Measurements from ENCODE around the gene ELOVL6. TPM values are rescaled to one million over a fixed set of nuclear protein-coding genes. Genes with fewer than 3 reads are reported as not detected.
A peak's percentile ranks its signal among the peaks of the same experiment; 100 is the strongest.
"Not testable (repeated sequence)": the region's sequence is repeated elsewhere in the genome, so short reads cannot be mapped to it uniquely, and the experiment has no call there.

The ELOVL6 gene
- total RNA-seq, 1 donor from 2014 or later, result 8.9 TPM

GRCh38 chr4:110039164-110039563 is 159.3 kb downstream of the ELOVL6 start:
- DNase-seq (ENCODE audit: extremely low read depth, low read depth, low spot score), result not testable (repeated sequence)

DNA sequence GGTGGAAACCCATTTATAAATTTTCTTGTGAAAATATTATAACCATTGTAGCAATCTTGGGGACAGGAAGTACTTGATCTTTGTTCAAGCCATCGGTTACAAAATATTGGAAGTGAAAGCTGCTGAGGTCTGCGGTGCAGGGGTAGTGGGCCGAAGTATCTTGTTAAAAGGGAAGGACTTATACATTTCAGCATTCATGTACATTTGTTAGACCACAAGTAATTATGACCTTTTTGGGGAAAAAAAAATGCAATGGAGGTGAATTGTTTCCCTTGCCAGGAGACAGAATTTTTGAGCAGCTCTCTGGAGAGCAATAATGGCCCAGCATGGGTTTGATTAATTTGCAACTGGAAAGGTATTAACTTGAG is 164.4 kb downstream of the ELOVL6 start:
- DNase-seq (ENCODE audit: extremely low read depth, low read depth, low spot score), result no peak

DNA sequence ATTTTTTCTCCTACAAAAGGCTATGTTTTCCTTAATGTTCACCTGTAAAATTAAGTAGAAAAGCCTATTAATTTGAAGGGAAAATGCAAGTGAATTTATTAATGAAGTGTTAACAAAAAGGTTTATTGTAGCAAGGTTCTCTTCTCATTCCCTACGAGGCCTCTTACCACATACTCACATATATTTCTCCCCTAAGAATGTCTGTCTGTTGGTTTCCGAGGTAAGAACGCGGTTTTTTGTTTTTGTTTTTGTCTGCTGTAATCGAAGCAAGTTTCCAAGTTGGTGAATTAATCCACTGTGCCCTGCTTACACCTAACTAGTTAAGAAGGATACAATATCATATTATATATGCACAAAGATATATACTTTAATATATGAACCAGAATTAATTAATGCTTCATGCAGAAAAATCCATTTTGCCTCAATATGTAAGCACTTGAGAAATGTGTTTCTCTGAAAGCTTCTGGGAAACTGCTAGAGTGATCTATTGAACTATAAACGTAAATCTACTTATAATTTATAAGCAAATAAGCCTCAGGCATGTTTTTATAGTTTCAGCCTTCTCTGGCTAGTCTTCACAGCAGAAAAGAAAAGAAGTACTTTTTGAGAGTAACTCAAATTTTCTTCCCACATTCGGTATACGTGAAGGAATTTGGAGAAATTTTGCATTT is 164.9 kb downstream of the ELOVL6 start:
- DNase-seq (ENCODE audit: extremely low read depth, low read depth, low spot score), result no peak

- DNase-seq (ENCODE audit: extremely low read depth, low read depth, low spot score), result no peak
These were observed 165.8 kb downstream of the ELOVL6 start for GRCh38 chr4:110032603-110033002.

GRCh38 chr4:110025718-110026117 is 172.7 kb downstream of the ELOVL6 start:
- no peak for DNase-seq (ENCODE audit: extremely low read depth, low read depth, low spot score)

- no peak for DNase-seq (ENCODE audit: extremely low read depth, low read depth, low spot score)
These were observed 173.4 kb downstream of the ELOVL6 start for GRCh38 chr4:110025056-110025455.

DNA sequence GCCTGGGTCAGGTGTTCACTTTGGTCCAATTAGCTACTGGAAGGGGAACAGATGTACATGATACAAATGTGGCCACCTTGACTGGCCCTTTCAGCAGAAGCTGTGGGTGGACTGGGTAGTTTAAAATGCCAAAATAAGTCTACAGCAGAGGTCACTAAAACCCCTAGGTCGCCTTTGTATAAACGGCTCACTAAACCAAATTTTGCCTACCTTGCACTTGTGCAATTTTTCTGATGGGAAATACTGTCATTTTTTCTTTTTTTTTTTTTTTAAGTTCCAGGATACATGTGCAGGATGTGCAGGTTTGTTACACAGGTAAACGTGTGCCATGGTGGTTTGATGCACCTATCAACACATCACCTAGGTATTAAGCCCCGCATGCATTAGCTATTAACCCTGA is 176.0 kb downstream of the ELOVL6 start:
- DNase-seq (ENCODE audit: extremely low read depth, low read depth, low spot score), result no peak

DNA sequence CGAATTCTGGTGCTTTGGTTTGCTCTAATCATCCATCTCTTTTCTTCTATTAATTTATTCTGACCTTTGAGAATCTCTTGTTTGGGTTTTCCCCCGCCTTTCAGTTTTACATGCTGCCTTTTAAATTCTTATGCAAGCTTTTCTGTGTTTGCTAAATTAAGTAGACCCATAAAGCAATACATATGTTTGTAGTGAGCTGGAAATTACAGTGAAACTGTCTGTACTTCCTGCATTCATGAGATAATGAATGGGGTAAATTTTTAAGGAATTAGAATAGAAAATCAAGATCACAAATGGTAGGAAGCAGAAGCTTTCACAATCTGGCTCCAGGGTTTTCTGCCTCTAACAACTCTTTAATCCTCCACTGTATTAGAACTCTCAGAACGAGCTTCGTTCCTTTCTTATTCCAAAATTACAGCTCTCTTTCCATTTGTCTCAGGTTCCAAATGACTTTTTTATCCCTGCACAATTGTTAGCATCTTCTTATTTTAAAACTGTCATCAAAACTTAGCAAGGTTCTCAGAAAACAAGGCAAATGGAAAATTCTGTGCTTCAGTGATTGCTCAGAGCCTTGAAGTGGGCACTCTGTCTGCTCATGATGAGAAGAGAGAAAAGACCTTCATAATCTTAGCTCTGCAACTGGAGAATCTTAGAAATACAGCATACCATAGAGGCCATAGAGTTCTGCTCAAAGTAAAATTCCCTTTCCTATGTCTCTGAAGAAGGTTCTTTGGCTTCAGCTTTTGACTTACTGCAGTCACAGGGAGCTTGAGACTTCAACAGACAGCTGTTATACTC is 177.6 kb downstream of the ELOVL6 start:
- no peak for DNase-seq (ENCODE audit: extremely low read depth, low read depth, low spot score)

DNA sequence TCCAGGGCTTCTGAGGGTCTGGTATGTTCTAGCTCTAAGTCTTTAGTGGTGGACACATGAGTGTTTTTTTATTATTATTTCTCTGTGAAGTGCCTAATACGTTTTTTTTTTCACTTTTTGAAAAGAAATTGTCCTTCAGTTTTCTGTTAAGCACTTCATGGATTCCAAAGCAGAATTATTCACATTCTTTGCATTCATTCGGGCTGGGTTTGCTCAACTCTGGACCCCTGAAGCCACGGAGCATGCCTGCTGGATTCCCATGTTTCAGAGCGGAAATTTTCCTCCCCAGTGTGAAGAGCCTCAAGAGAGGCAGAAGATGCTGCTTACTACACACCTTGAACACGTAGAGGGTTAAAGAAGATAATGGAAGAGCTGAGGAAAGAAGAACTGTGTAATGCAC is 178.3 kb downstream of the ELOVL6 start:
- DNase-seq (ENCODE audit: extremely low read depth, low read depth, low spot score), result no peak

DNA sequence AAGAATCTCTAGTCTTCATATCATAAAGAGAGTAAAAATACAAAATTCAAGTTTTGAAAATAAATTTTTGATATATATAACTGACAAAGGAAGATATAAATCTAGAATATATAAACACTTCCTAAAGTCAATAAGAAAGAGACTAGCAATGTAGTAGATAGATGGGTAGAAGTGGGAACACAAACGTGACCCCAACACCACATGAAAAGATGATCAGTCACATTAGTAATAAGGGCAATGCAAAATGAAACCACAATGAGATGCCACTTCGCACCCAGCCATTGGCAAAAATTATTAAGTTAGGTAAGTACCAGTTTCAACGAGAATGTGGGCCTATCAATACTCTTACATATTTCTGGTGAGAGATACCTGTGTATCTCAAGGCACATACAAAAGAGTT is 179.3 kb downstream of the ELOVL6 start:
- no peak for DNase-seq (ENCODE audit: extremely low read depth, low read depth, low spot score)

DNA sequence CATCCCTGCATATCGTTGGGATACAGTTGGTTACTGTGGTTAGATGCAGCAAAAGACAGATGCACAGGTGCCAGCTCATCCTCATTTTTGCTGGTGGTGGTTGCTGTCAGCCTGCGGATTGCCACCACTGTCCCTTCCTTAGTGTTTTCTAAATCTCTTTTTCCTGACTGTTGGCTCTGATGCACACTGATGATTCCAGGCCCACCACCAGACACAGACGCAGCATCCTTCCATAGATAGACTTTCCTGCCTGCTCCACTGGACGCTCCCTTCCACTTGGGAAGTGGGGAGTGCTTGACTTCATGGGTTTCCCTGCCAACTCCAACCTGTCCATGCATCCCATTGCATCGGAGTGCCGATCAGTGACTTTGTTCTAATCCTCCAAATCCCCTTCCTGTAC is 184.2 kb downstream of the ELOVL6 start:
- no peak for DNase-seq (ENCODE audit: extremely low read depth, low read depth, low spot score)

DNA sequence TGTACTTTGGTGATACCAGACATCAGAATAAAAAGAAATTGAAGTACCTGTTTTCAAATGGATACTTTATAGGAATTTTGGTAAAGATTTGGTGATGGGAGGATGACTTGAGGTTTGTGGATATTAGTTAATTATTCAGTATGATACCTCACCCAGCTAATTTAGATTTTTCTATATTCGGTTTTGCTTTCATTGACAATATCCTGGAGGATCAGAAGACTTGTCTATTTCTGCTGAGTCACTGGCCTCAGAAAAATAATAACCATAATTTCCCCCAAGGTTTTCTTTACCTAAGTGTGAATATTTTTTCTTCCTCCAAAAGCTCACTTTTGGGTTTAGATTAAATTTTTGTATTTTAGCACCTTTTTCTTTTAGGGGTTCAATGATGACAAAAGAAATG is 185.5 kb downstream of the ELOVL6 start:
- no peak for DNase-seq (ENCODE audit: extremely low read depth, low read depth, low spot score)

DNA sequence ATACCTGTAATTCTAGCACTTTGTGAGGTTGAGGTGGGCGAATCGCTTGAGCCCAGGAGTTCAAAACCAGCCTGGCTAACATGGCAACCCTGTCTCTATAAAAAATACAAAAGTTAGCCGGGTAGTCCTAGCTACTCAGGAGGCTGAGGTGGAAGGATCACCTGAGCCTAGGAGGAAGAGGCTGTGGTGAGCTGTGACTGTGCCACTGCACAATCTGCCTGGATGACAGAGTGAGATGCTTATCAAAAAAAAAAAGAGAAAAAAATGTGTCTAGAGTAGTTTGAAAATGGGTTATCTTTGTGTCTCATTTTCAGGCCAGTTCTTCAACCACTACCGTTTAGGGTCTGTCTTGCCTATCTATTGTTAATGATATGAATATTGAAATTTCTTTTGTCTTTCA is 187.6 kb downstream of the ELOVL6 start:
- DNase-seq (ENCODE audit: extremely low read depth, low read depth, low spot score), result no peak

- no peak for DNase-seq (ENCODE audit: extremely low read depth, low read depth, low spot score)
These were observed 188.9 kb downstream of the ELOVL6 start for GRCh38 chr4:110009550-110009949.

GRCh38 chr4:110008540-110008939 is 189.9 kb downstream of the ELOVL6 start:
- no peak for DNase-seq (ENCODE audit: extremely low read depth, low read depth, low spot score)

DNA sequence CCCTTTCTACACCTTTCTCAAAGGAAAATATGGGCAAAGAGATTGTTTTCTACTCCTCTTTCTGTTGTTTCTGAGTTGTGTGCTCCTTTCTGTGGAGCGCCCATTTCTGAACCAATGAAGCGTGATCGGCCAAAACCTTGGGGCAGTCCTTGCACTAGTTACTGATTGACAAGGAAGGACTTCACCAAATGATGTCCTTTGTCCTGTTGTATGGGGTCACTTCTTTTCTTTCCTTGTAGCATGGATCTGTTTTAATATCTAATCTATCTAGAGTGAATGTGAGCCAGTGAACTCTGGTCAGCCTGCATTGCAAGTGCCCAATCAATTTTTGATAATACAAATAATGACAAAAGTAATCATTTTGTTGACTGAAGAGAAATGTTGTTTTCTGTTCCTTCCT is 191.2 kb downstream of the ELOVL6 start:
- no peak for DNase-seq (ENCODE audit: extremely low read depth, low read depth, low spot score)

- peak; percentile 48 for DNase-seq (ENCODE audit: extremely low read depth, low read depth, low spot score)
These were observed 192.9 kb downstream of the ELOVL6 start for GRCh38 chr4:110005461-110006056.

GRCh38 chr4:110004556-110004955 is 193.9 kb downstream of the ELOVL6 start:
- DNase-seq (ENCODE audit: extremely low read depth, low read depth, low spot score), result no peak

DNA sequence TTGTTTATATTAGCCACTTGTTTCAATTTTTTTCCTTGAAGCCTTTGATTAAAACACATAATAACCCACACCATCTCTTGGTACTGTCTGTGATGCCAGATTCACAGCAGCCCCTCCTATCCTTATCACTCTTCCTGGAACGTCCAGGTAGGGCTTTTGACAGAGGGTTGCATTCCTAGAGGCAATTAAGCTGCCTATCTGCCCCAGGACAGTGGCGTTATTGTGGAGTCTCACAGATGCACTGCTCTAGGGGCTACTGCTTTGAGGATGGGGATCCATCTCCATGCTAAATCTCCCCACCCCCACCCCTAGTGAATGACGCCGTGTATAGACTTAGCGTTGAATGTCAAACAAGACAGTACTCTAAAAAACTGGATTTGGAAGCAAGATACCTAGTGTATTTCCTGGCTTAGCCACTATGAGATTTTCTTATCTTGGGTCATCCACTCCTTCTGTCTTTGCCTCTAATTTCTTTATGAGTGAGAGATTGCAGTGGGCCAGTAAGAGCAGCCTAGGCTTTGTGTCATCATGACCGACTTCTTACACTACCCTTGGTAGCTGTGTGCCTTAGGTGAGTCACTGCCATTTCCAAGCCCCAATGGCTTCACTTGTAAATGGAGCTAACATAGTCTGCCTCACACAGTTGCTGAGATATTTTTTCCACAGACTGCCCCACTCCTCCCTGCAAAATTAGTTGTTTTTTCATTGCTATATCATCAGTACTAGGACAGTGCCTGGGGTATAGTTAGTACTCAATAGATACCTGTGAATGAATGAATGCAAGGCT is 194.8 kb downstream of the ELOVL6 start:
- DNase-seq (ENCODE audit: extremely low read depth, low read depth, low spot score), result no peak

- no peak for DNase-seq (ENCODE audit: extremely low read depth, low read depth, low spot score)
These were observed 196.1 kb downstream of the ELOVL6 start for GRCh38 chr4:110002326-110002725.

DNA sequence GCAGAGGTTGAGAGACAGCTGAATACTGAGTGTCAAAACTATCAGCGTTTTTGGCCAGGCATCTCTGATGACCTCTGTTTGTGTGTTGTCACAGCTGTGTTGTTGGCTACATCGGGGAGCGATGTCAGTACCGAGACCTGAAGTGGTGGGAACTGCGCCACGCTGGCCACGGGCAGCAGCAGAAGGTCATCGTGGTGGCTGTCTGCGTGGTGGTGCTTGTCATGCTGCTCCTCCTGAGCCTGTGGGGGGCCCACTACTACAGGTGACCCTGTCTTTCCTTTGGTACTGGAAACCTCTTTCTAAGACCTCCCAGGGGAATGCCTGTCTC is 198.9 kb downstream of the ELOVL6 start:
- no peak for DNase-seq (ENCODE audit: extremely low read depth, low read depth, low spot score)
